ENCODE data around the gene CCM2. TPM values are rescaled to one million over a fixed set of nuclear protein-coding genes. Genes with fewer than 3 reads are reported as not detected.
A peak's percentile ranks its signal among the peaks of the same experiment; 100 is the strongest.
"Not testable (repeated sequence)": the region's sequence is repeated elsewhere in the genome, so short reads cannot be mapped to it uniquely, and the experiment has no call there.

Gene CCM2
- total RNA-seq, 2 experiments from 2014 or later, result 48.8 to 52.8 TPM

- no peak for DNase-seq
- no peaks in the 10 kb centered on the region for H3K27me3 Mint-ChIP-seq
- no peaks in the 10 kb centered on the region for H3K9me3 ChIP-seq (ENCODE audit: control insufficient read depth in 1 of 2, insufficient read depth in 1 of 2, low read length in 2 of 2)
- H3K27ac Mint-ChIP-seq, result peak overlapping the region; percentile 19
- peaks cover 49% of the 10 kb centered on the region for H3K36me3 Mint-ChIP-seq (ENCODE audit: low read depth)
- no peak for TF ChIP-seq CTCF (IDR thresholded peaks at IDR 0.05)
- no peaks in the 10 kb centered on the region for H3K27me3 ChIP-seq (ENCODE audit: control insufficient read depth in 1 of 2, insufficient read depth in 2 of 2, low read length in 2 of 2)
- no peak overlapping the region for H3K4me3 Mint-ChIP-seq
- H3K27ac ChIP-seq (ENCODE audit: low read depth in 1 of 2, low read length in 2 of 2), result no peak overlapping the region
- ChIA-PET POLR2A (interaction anchor here (4.2 kb wide), 1 partner anchor 20 kb away, joined by 35 read pairs; the partner anchor contains the start of gene CCM2), CTCF (interaction anchor here (2.8 kb wide), 1 partner anchor 47 kb away, joined by 8 read pairs; no protein-coding TSS in a partner anchor)
- H3K4me1 ChIP-seq (ENCODE audit: insufficient read depth, low read length), result peaks cover 21% of the 10 kb centered on the region
- peaks cover 55% of the 10 kb centered on the region for H3K4me1 Mint-ChIP-seq (ENCODE audit: low read depth)
- H3K36me3 ChIP-seq (ENCODE audit: insufficient read depth, low read length), result peaks cover 4% of the 10 kb centered on the region
- H3K4me3 ChIP-seq (ENCODE audit: low read length), result no peak overlapping the region
- no peak for ATAC-seq (ENCODE audit: poor library complexity)
- no peaks in the 10 kb centered on the region for H3K9me3 Mint-ChIP-seq
- intact Hi-C loops (cut with DNase I, micrococcal nuclease), result no loop called here
Measured at GRCh38 chr7:45020915-45021314, 20.9 kb downstream of the CCM2 start.

- Histone ChIP-seq H3K9me3 (ENCODE audit: control insufficient read depth in 1 of 2, insufficient read depth in 1 of 2, low read length in 2 of 2) (no peaks in the 10 kb centered on the region), H3K4me1 (ENCODE audit: insufficient read depth, low read length) (peaks cover 28% of the 10 kb centered on the region), H3K27ac (ENCODE audit: low read depth in 1 of 2, low read length in 2 of 2) (no peak overlapping the region), H3K36me3 (ENCODE audit: insufficient read depth, low read length) (peaks cover 4% of the 10 kb centered on the region), H3K4me3 (ENCODE audit: low read length) (no peak overlapping the region), H3K27me3 (ENCODE audit: control insufficient read depth in 1 of 2, insufficient read depth in 2 of 2, low read length in 2 of 2) (no peaks in the 10 kb centered on the region)
- intact Hi-C loops (cut with DNase I, micrococcal nuclease), result no loop called here
- Mint-ChIP-seq H3K4me1 (ENCODE audit: low read depth) (peaks cover 60% of the 10 kb centered on the region), H3K9me3 (no peaks in the 10 kb centered on the region), H3K27me3 (no peaks in the 10 kb centered on the region), H3K27ac (peak overlapping the region; percentile 66), H3K36me3 (ENCODE audit: low read depth) (peaks cover 47% of the 10 kb centered on the region), H3K4me3 (peak overlapping the region; percentile 47)
- ChIA-PET POLR2A (interaction anchor here (0.9 to 4.2 kb wide), 4 partner anchors 8 to 36 kb away, joined by 3 to 35 read pairs (median 4); partner anchors contain the start of gene CCM2), CTCF (interaction anchor here (0.7 to 2.8 kb wide), 2 partner anchors 12 to 48 kb away, joined by 3 to 8 read pairs; no protein-coding TSS in a partner anchor)
- DNase-seq (peak in 3 of 14 experiments; percentile 27 to 41 (median 37)), ATAC-seq (ENCODE audit: poor library complexity) (peak; percentile 39)
- no peak for TF ChIP-seq CTCF (IDR thresholded peaks at IDR 0.05)
Measured at GRCh38 chr7:45021604-45022296, 21.7 kb downstream of the CCM2 start.

GRCh38 chr7:45024126-45024744 lies 24.2 kb downstream of the CCM2 start:
- Histone ChIP-seq H3K27ac (ENCODE audit: low read depth in 1 of 2, low read length in 2 of 2) (no peak overlapping the region), H3K4me1 (ENCODE audit: insufficient read depth, low read length) (peaks cover 37% of the 10 kb centered on the region), H3K9me3 (ENCODE audit: control insufficient read depth in 1 of 2, insufficient read depth in 1 of 2, low read length in 2 of 2) (no peaks in the 10 kb centered on the region), H3K4me3 (ENCODE audit: low read length) (no peak overlapping the region), H3K36me3 (ENCODE audit: insufficient read depth, low read length) (peaks cover 3% of the 10 kb centered on the region), H3K27me3 (ENCODE audit: control insufficient read depth in 1 of 2, insufficient read depth in 2 of 2, low read length in 2 of 2) (no peaks in the 10 kb centered on the region)
- Mint-ChIP-seq H3K4me3 (no peak overlapping the region), H3K27ac (peak overlapping the region; percentile 95), H3K9me3 (no peaks in the 10 kb centered on the region), H3K27me3 (no peaks in the 10 kb centered on the region), H3K36me3 (ENCODE audit: low read depth) (peaks cover 60% of the 10 kb centered on the region), H3K4me1 (ENCODE audit: low read depth) (peaks cover 77% of the 10 kb centered on the region)
- ChIA-PET POLR2A (interaction anchor here (13.4 kb wide), 1 partner anchor 24 kb away, joined by 367 read pairs; the partner anchor contains the start of gene CCM2), CTCF (interaction anchor here (0.7 to 2.1 kb wide), 3 partner anchors 9 to 51 kb away, joined by 3 to 7 read pairs (median 5); no protein-coding TSS in a partner anchor)
- ATAC-seq (ENCODE audit: poor library complexity) (no peak), DNase-seq (no peak)
- no peak for TF ChIP-seq CTCF (IDR thresholded peaks at IDR 0.05)
- intact Hi-C loops (cut with DNase I, micrococcal nuclease), result no loop called here

- not testable (repeated sequence) for H3K9me3 Mint-ChIP-seq; H3K4me3 ChIP-seq (ENCODE audit: low read length); H3K27me3 Mint-ChIP-seq; H3K27me3 ChIP-seq (ENCODE audit: control insufficient read depth in 1 of 2, insufficient read depth in 2 of 2, low read length in 2 of 2); ATAC-seq (ENCODE audit: poor library complexity); H3K9me3 ChIP-seq (ENCODE audit: control insufficient read depth in 1 of 2, insufficient read depth in 1 of 2, low read length in 2 of 2); H3K36me3 ChIP-seq (ENCODE audit: insufficient read depth, low read length); DNase-seq
- ChIA-PET POLR2A (interaction anchor here (13.3 to 13.4 kb wide), 2 partner anchors 25 to 46 kb away, joined by 321 to 367 read pairs; partner anchors contain the start of genes CCM2 and MYO1G), CTCF (interaction anchor here (2.1 kb wide), 1 partner anchor 52 kb away, joined by 7 read pairs; no protein-coding TSS in a partner anchor)
- Mint-ChIP-seq H3K4me1 (ENCODE audit: low read depth) (peaks cover 76% of the 10 kb centered on the region), H3K4me3 (peak overlapping the region; percentile 81), H3K36me3 (ENCODE audit: low read depth) (peaks cover 61% of the 10 kb centered on the region), H3K27ac (peak overlapping the region; percentile 95)
- H3K4me1 ChIP-seq (ENCODE audit: insufficient read depth, low read length), result peaks cover 48% of the 10 kb centered on the region
- peak overlapping the region in 1 of 2 donors; percentile 82 for H3K27ac ChIP-seq (ENCODE audit: low read depth in 1 of 2, low read length in 2 of 2)
- intact Hi-C loops (cut with DNase I, micrococcal nuclease), result loop anchor here in 1 of 2 experiments (5.0 kb wide), 2 partner anchors 38 to 87 kb away; partner anchors contain the start of gene TBRG4
Measured at GRCh38 chr7:45025473-45025872, 25.5 kb downstream of the CCM2 start.
